Uterus (tissue), 2 donors: ENCODE results near the gene MBTPS1.

ENCODE experiments used
- POLR2A ChIP-seq, 2 donors: fragments of 450-650 bp; IDR thresholded peaks; one replicate each; pipeline ENCODE4 v1.6.1; 2016; ENCODE audit warnings: antibody characterized with exemption in 2 of 2, mild to moderate bottlenecking in 1 of 2, moderate library complexity in 1 of 2
- TF ChIP-seq, protein P1 (sequence below), 4 experiments: fragments of 200-600 bp in 2 of 4; fragments of 450-650 bp in 2 of 4; sonication (generic) in 2 of 4; IDR thresholded peaks; one replicate each; pipeline ENCODE4 v1.5.1; 2016 to 2019; ENCODE audit warnings: antibody characterized with exemption in 4 of 4, mild to moderate bottlenecking in 2 of 4, moderate library complexity in 1 of 4

DNA sequence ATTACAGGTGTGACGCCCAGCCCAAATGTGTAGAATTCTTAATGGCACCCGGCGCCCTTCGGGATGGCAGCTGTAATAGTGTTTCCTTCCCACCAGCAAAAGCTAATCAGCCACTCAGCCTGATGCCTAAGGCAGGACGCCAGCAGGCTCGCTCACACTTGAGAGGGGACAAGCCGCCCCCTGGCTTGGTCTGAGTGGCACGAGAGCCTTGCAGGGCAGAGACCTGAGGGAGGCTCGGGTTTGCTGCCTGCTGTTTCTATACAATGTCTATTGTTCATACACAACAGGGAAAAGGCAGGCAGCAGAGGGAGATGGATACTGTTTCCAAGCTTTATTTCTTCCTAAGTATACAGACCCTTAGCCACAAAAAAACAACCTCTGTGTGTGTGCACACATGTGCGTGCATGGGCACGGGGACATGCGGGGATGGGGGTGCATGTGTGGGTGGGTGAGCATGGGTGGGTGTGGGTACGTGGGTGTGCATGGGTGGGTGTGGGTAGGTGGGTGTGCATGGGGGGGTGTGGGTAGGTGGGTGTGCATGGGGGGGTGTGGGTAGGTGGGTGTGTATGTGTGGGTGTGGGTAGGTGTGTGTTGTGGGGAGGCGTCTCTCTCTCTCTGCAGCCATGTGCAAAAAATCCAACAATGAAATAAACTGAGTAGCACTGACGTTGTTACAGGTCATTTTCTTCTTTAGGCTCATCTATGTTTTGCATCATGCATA lies 84.1 kb downstream of the MBTPS1 start:
- TF ChIP-seq, protein P1, sequence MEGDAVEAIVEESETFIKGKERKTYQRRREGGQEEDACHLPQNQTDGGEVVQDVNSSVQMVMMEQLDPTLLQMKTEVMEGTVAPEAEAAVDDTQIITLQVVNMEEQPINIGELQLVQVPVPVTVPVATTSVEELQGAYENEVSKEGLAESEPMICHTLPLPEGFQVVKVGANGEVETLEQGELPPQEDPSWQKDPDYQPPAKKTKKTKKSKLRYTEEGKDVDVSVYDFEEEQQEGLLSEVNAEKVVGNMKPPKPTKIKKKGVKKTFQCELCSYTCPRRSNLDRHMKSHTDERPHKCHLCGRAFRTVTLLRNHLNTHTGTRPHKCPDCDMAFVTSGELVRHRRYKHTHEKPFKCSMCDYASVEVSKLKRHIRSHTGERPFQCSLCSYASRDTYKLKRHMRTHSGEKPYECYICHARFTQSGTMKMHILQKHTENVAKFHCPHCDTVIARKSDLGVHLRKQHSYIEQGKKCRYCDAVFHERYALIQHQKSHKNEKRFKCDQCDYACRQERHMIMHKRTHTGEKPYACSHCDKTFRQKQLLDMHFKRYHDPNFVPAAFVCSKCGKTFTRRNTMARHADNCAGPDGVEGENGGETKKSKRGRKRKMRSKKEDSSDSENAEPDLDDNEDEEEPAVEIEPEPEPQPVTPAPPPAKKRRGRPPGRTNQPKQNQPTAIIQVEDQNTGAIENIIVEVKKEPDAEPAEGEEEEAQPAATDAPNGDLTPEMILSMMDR (IDR thresholded peaks at IDR 0.05) = no peak
- no peak for TF ChIP-seq POLR2A (IDR thresholded peaks at IDR 0.05)
